Measurements from ENCODE around the gene FNDC4.

FNDC4 gene

DNA sequence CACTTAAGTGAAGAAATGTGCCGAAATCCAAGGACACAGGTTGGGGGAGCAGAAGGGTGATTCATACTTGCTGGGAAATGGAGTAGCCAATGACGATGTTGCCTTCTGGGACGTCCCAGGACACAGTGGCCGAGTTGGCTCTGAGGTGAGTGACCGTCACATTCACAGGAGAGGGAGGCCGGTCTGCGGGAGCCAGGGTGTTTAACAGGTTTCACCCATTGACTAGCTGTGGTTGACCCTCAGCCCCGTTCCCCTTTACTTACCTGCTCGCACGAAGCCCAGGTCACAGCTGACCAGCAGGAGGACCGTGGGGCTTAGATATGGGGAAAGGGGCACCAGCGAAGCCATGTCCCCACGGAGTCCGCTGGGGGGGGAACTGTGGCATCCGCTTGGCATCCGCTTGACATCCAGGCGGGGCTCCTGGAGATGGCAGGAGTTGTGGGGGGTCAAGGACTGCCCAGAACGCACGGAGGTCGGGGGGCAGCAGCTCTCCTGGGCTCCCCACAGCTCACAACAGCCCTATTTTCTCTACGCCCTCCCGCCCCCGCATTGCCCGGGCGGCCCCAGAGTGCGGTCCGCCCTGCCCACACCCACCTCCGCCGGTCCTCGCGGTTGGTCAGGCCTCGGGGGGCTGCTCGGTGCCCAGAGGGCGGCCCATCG is 586 bp downstream of the FNDC4 start:
- in situ Hi-C loops (cut with HindIII; ENCODE audit: low sequenced_read_pairs) = no loop called here

DNA sequence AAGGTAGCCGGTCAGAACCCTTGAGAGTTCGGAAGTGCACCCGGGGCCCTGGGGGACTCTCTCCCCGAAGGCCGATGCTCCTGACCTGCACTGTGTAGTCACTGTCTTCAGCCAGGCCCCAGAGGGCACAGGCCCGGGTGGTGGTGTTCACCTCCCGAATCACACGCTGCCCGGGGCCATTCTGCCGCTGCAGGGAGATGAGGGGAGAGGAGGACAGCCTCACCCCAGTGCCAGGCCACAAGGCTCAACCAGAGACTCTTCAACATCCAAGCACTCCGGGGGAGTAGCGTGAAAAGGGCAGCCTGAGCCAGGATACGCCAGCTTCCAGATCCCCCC is 1.1 kb downstream of the FNDC4 start:
- in situ Hi-C loops (cut with HindIII; ENCODE audit: low sequenced_read_pairs) = no loop called here

DNA sequence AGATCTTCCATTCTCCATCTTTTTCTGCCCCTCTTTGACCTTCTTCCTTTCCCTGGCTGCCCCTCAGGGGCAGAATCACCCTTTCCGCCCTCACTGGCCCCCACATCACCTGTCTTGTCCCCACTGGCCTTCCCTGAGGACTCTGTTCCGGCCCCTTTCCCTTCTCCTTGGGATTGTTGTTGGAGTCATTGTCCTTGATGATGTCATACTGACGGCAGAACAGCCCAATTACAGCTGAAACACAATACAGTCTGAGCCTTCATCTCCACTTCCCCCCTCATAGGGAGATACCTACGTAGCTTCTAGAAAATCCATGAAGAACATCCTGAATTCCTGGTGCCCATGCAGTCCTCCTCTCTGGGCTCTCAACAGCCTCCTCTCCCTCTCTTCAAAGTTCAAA is 2.4 kb downstream of the FNDC4 start:
- in situ Hi-C loops (cut with HindIII; ENCODE audit: low sequenced_read_pairs) = no loop called here

DNA sequence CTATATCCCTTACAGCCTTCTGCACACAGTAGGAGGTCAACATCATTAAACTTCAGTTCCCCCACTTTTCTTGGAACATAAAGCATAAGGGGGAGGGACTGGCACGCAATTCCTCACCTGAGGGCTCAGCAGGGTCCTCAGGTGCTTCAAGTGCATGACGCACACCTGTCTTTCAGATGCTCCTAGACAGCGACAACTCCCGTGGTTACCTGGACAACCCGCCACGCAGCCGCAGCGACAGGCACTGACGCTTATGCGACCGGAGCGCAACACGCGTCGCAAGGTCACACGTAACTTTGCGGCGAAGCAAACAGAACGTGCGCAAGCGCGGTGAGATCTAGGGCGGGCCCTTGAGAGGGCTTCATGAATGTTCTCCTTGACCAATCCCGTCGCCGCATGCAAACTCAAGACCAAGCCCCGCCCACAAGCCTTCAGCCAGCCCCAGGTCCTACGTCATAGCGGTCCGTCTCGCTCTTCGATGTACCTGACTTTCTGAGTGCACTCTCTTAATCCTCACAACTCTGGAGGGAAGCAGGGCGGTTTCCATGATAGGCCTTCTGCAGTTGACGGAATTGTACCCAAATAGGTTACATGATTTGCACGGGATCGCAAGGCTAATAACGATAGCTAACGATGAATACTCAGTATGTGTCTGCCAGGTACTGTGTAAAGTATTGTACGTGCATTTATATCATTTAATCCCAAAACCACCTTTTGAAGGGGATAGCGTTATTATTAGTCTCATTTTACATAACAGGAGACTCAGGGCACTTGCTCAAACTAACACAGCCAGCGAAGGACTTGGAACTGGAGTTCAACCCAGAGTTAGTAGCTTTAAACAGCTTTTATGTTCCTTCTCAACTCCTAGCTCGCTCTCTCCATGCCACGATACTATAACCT is 5.3 kb downstream of the FNDC4 start, which contains the start of gene IFT172:
TSS of gene IFT172 (minus strand) at position 246 of the 900 bp plus-strand sequence. CDS start at position 156, 90 bp downstream.
- in situ Hi-C loops (cut with HindIII; ENCODE audit: low sequenced_read_pairs) = no loop called here

DNA sequence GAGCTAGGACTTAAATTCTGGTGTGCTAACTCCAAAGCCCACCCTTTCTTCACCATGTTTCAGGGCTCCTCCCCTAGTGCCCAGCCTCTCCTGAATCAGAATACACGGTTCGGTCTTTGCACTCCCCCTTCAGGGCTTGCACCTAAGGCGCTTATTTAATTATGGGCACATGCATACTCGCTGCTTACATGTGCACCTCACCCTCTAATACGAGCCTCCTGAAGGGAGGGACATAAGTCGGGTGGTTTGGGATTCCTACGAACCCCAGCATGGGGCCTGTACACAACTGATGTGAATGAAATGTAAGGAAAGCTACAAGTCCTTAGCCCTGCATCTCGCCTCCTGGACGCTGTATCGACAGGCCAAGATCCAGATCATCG is 5.9 kb downstream of the FNDC4 start:
- in situ Hi-C loops (cut with HindIII; ENCODE audit: low sequenced_read_pairs) = no loop called here

DNA sequence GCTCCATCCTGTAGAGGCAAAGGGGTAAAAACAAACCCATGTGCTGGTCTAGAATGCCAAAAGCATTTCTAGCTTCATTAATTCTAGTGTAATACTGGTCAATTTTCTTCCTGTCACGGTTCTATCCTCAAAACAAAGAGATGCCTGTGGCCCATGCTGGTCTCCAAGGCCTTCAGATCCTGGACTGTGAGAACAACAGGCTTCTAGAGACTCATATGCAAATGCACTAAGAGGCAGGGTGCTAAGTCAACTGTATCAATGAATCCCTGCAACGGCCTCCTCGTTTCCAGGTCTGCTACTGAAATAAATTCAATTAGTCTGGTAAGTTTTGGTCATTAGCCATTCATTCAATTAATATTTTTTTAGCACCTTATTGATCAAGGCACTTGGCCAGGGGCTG is 9.5 kb downstream of the FNDC4 start:
- in situ Hi-C loops (cut with HindIII; ENCODE audit: low sequenced_read_pairs) = no loop called here

DNA sequence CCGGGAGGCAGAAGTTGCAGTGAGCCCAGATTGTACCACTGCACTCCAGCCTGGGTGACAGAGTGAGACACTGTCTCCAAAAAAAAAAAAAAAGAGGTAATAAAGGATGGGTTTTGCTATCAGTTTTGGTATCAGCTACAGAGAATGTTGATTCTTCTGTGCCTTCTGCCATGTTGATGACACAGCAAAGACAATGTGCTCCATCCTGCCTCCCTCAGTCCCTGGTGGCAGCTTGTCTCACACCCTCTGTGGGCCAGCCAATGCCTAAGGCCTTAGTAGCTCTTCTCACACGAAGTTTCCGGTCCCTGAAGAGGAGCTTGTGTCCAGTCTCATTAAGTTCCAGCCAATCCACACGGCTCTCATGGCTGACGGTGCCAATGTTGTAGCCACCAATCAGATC is 23.0 kb downstream of the FNDC4 start:
- in situ Hi-C loops (cut with HindIII; ENCODE audit: low sequenced_read_pairs) = no loop called here

DNA sequence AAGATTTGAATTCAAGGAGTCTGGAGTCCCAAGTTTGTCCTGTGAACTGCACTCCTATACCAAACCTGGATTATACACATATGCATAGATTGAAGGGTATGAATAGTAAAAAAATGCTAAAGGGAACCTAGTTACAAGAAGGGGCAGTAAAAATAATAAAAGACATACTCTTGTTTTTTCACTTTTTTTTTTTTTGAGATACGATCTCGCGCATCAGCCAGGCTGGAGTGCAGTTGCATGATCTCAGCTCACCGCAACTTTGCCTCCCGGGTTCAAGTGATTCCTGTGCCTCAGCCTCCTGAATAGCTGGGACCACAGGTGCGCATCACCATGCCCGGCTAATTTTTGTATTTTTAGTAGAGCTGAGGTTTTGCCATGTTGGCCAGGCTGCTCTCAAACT is 30.6 kb downstream of the FNDC4 start:
- in situ Hi-C loops (cut with HindIII; ENCODE audit: low sequenced_read_pairs) = no loop called here

DNA sequence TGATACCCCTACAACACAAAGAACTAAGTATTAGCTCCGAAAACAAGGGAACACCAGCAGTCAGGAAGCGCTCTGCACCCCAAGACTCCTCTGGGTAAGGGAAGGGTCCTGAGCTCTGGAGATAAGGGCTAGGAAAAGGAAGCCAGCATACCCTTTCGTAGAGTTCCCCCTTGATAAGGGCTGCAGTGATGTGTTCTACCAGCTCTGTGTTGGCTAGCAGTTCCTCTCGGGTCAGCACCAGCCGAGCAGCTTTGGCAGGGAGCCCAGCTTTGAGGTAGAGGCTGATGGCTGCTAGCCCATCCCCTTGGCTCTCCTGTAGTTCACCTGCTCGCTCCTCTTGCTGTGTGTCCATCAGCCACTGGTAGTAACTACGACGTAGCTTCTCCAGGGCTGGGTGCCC is 33.9 kb downstream of the FNDC4 start:
- in situ Hi-C loops (cut with HindIII; ENCODE audit: low sequenced_read_pairs) = no loop called here

DNA sequence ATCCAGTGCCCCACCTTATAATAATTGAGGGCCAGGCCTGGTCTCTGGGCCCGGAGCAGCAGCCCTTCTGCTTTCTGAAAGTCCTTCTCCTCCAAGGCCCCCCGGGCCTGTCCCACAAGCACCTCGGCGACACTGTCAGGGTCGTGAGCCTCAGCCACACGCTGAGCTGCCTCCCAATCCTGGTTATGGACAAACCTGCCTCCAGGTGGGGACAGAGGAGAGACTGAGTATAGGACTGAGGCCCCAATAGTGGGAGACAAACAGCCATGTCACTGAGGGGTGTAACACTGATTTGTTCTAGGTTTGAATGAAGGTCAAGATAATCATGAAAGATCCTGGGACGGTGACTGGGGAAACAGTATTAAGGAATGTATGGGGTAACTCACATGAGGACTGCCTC is 41.0 kb downstream of the FNDC4 start:
- in situ Hi-C loops (cut with HindIII; ENCODE audit: low sequenced_read_pairs) = no loop called here

DNA sequence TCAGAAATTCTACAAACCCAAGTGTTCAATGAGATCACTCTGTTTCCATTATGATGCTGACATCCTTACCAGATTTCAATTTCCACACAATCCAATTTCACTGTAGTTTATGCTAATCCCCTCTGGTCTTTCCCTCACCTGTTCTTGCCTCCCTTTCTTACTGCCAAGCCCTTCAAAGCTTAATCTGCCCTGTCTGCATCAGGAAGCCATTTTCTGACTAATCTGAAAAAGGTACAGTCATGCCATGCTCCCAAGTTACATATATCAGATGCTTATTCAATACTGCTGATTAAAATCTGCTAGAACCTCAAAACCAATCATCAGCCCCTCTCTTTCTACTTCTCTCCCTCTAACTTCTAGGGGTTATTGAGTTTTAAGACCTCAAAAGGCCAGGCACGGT is 43.9 kb downstream of the FNDC4 start:
- in situ Hi-C loops (cut with HindIII; ENCODE audit: low sequenced_read_pairs) = no loop called here

DNA sequence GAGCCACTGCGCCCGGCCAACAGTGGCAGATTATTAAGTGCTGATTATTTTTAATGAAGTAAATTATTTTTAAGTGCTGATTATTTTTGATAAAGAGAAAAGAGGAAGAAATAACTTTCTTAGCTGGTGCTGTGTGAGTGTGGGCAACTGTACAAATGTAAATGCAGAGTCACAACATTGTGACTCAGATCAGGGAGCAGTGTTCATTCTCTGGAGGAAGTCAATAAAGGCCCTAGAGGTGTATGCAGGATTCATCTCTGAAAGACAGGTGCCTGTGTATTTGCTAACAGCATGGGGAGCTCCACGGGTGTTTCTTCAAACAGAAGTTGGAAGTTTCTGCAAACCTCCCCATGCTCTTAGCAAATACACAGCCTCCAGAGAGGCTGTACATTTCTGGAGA is 46.6 kb downstream of the FNDC4 start:
- in situ Hi-C loops (cut with HindIII; ENCODE audit: low sequenced_read_pairs) = no loop called here

DNA sequence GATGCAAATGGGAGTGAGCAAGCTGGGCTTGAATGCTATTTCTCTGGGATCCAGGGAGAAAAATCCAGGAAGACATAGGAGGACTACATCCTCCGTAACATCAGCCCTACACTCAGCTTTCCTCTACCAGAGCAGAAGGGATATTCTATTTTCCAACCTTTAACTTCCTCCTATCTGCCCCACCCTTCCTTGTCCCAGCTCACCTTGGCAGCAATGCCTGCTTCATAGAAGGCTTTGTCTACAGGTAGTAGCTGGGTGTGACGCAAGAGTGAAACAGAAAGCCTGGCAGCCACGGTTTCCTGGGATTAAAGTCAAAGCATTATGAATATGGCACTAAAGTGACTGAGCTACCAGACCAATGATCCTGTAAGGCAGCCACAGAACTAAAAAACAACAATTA is 48.9 kb downstream of the FNDC4 start:
- in situ Hi-C loops (cut with HindIII; ENCODE audit: low sequenced_read_pairs) = no loop called here

DNA sequence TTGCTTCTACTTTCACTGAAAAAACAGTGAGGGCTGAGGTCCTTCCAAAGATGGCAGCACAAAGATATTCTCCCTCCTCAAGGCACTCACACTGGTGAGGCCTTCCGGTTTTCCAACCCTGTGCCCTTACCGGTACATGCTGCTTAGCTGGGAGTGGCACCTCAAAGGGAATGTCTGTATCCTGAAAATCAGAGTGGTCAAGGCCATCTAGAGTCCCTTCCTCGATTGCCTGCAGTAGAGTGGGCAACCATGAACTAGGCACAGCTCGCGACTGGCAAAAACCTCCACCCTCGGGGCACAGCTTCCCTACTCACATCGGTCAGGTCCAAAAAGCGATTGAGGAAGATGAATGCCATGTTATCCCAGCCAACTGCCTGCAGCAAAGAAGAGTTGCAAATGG is 49.4 kb downstream of the FNDC4 start:
- in situ Hi-C loops (cut with HindIII; ENCODE audit: low sequenced_read_pairs) = no loop called here

DNA sequence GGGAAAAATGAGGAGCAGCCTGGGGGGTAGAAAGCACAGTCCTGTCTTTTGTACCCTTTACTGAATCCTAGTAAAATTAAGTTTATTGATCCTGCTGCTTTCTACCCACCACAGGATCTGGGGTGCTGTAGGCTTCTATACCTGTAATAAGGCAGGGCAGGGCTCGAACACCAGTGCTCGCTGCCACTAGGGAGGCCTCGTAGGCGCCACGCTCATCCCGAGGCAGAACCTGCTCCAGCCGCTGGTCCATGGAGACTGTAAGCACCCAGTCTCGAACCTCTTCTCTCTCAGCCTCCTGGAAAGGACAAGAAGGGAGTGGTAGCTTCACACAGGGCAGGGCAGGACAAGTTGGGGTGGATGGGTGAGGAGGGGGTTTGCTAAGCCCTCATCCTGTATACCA is 49.8 kb downstream of the FNDC4 start:
- in situ Hi-C loops (cut with HindIII; ENCODE audit: low sequenced_read_pairs) = no loop called here

DNA sequence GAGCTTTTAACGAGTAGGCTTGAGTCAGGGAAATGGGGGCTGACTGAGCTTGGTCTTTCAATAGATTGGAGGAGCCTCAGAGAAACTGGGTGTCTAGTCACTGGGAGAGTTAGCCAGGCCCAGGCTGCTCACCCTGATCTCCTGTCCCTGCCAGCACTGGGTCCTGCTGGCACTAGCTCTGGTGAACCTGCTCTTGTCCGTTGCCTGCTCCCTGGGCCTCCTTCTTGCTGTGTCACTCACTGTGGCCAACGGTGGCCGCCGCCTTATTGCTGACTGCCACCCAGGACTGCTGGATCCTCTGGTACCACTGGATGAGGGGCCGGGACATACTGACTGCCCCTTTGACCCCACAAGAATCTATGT is 52.1 kb downstream of the FNDC4 start:
- in situ Hi-C loops (cut with HindIII; ENCODE audit: low sequenced_read_pairs) = no loop called here

DNA sequence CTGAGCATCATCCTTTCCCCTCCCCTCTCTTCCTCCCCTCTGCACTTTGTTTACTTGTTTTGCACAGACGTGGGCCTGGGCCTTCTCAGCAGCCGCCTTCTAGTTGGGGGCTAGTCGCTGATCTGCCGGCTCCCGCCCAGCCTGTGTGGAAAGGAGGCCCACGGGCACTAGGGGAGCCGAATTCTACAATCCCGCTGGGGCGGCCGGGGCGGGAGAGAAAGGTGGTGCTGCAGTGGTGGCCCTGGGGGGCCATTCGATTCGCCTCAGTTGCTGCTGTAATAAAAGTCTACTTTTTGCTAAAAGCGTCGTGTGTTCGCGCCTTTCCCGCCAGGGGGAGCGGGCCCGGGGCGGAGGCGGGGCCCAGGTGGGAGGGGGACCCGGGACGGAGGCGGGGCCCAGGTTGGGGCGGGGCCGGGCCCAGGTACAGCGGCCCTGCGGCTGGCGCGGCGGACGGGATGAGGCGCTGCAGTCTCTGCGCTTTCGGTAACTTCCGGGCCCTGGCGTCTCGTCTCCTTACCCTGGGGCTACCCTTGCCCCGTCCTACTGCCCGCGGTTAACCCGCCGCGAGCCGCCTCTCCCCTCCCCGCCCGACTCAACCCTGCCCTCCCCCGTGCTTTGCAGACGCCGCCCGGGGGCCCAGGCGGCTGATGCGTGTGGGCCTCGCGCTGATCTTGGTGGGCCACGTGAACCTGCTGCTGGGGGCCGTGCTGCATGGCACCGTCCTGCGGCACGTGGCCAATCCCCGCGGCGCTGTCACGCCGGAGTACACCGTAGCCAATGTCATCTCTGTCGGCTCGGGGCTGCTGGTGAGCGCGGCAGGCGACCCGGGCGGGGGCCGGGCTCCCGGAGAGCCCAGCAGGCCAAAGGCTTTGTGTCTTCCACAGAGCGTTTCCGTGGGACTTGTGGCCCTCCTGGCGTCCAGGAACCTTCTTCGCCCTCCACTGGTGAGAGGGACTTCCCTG is 52.8 kb downstream of the FNDC4 start, which contains the start of gene KRTCAP3:
TSS of gene KRTCAP3 (plus strand) at position 424 of the 962 bp plus-strand sequence. CDS start at position 456, 32 bp downstream.
- in situ Hi-C loops (cut with HindIII; ENCODE audit: low sequenced_read_pairs) = no loop called here

Data from endothelial cell of hepatic sinusoid (primary cell).